ENCODE measurements around the gene ASIC2. TPM values are rescaled to one million over a fixed set of nuclear protein-coding genes. Genes with fewer than 3 reads are reported as not detected.

Gene ASIC2
- total and polyA plus RNA-seq, 9 of the 15 experiments (the other 6 are each of a cell fraction or from before 2014, with no cell fraction given), result not detected

GRCh38 chr17:33145941-33146340, 147.2 kb downstream of the ASIC2 start (continued):
- TF ChIP-seq REST (IDR thresholded peaks at IDR 0.05; ENCODE audit: borderline replicate concordance) (no peak), REST (CRISPR knock-in tag; IDR thresholded peaks at IDR 0.05; ENCODE audit: low read depth) (no peak), TBP (optimal IDR thresholded peaks at IDR 0.05; ENCODE audit: low read depth, low read length) (no peak), MXD1 (CRISPR knock-in tag; IDR thresholded peaks at IDR 0.05; ENCODE audit: borderline replicate concordance, poor library complexity, severe bottlenecking) (no peak), BRF2 (IDR thresholded peaks at IDR 0.05; ENCODE audit: borderline replicate concordance, insufficient read depth, insufficient read length) (no peak)
